ENCODE measurements around the gene FANCM. TPM values are rescaled to one million over a fixed set of nuclear protein-coding genes. Genes with fewer than 3 reads are reported as not detected.
"Not testable (repeated sequence)": the region's sequence is repeated elsewhere in the genome, so short reads cannot be mapped to it uniquely, and the experiment has no call there.

Gene FANCM
- total RNA-seq, 2 donors from 2014 or later = 11.9 to 13.5 TPM

- Histone ChIP-seq H3K36me3 (no peaks in the 10 kb centered on the region), H3K4me3 (no peak overlapping the region), H3K4me1 (replicated peaks) (no peaks in the 10 kb centered on the region), H3K27me3 (replicated peaks; ENCODE audit: insufficient read depth) (no peaks in the 10 kb centered on the region), H3K27ac (no peak overlapping the region), H3K9me3 (no peaks in the 10 kb centered on the region)
- intact Hi-C loops (cut with DNase I) = no loop called here
- TF ChIP-seq POLR2A (IDR thresholded peaks at IDR 0.05) = no peak
- TF ChIP-seq POLR2AphosphoS5 (IDR thresholded peaks at IDR 0.05) = no peak
- TF ChIP-seq, protein P1, sequence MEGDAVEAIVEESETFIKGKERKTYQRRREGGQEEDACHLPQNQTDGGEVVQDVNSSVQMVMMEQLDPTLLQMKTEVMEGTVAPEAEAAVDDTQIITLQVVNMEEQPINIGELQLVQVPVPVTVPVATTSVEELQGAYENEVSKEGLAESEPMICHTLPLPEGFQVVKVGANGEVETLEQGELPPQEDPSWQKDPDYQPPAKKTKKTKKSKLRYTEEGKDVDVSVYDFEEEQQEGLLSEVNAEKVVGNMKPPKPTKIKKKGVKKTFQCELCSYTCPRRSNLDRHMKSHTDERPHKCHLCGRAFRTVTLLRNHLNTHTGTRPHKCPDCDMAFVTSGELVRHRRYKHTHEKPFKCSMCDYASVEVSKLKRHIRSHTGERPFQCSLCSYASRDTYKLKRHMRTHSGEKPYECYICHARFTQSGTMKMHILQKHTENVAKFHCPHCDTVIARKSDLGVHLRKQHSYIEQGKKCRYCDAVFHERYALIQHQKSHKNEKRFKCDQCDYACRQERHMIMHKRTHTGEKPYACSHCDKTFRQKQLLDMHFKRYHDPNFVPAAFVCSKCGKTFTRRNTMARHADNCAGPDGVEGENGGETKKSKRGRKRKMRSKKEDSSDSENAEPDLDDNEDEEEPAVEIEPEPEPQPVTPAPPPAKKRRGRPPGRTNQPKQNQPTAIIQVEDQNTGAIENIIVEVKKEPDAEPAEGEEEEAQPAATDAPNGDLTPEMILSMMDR (IDR thresholded peaks at IDR 0.05) = no peak
- DNase-seq (ENCODE audit: low spot score) = no peak
Observed at GRCh38 chr14:45204241-45204640, 68.5 kb downstream of the FANCM start.

DNA sequence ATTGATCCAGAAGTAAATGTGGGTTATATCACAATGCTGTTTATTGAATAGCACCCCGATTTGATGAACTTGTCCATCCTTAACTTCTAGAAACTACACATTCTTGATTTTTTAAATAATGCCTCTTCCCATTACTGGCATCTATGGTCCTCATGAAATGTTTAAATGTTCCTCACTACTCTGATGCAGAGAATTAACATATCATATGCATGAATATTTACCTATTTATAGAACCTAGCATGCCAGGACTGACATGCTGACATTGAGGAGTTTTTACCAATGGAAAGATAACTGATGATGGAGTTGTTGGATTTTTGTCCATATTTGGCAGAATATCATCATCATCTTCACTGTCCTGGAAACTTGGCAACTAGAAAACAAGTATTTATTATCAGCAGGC, 74.4 kb downstream of the FANCM start:
- DNase-seq (ENCODE audit: low spot score) = no peak
- no peaks in the 10 kb centered on the region for H3K36me3 ChIP-seq
- no peaks in the 10 kb centered on the region for H3K9me3 ChIP-seq

DNA sequence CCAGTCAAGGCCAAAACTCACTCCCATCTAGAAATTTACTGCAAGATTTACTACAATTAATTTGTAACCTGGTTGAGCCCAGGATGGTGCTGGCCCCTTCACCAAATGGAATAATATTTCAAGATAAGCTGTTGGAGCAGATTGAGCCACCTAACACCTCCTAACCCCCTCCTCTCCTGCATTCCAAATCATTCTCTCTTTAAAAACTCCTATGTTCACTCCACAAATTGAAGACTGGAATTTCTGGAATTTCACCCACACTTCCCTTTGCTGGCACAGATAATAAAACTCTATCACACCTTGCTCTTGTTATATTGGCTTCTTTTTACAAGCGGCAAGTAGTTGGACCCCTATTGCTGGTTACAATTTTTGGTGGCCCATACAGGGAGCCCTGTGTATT, 75.6 kb downstream of the FANCM start:
- Histone ChIP-seq H3K36me3 (no peaks in the 10 kb centered on the region), H3K9me3 (no peaks in the 10 kb centered on the region), H3K27ac (no peak overlapping the region), H3K4me1 (replicated peaks) (no peaks in the 10 kb centered on the region), H3K27me3 (replicated peaks; ENCODE audit: insufficient read depth) (no peaks in the 10 kb centered on the region), H3K4me3 (no peak overlapping the region)
- WGBS = 71% methylated on average over 1 of the region's 1 CpG
- no peak for DNase-seq (ENCODE audit: low spot score)
- TF ChIP-seq, protein P1 (IDR thresholded peaks at IDR 0.05) = no peak
- TF ChIP-seq POLR2A (IDR thresholded peaks at IDR 0.05) (no peak), POLR2AphosphoS5 (IDR thresholded peaks at IDR 0.05) (no peak)
- intact Hi-C loops (cut with DNase I) = no loop called here

More for the DNA sequence above, 74.4 kb downstream of the FANCM start:
- intact Hi-C loops (cut with DNase I) = no loop called here
- no peak for TF ChIP-seq POLR2A (IDR thresholded peaks at IDR 0.05)
- TF ChIP-seq POLR2AphosphoS5 (IDR thresholded peaks at IDR 0.05) = no peak
- TF ChIP-seq, protein P1 (IDR thresholded peaks at IDR 0.05) = no peak
- H3K27me3 ChIP-seq (replicated peaks; ENCODE audit: insufficient read depth) = no peaks in the 10 kb centered on the region
- H3K4me3 ChIP-seq = no peak overlapping the region
- 98% methylated on average over 1 of the region's 1 CpG for WGBS
- no peak overlapping the region for H3K27ac ChIP-seq
- no peaks in the 10 kb centered on the region for H3K4me1 ChIP-seq (replicated peaks)

GRCh38 chr14:45212231-45212630, 76.5 kb downstream of the FANCM start:
- TF ChIP-seq POLR2AphosphoS5 (IDR thresholded peaks at IDR 0.05) (no peak), POLR2A (IDR thresholded peaks at IDR 0.05) (no peak)
- TF ChIP-seq, protein P1 (IDR thresholded peaks at IDR 0.05) = no peak
- Histone ChIP-seq H3K9me3 (no peaks in the 10 kb centered on the region), H3K27ac (no peak overlapping the region), H3K4me1 (replicated peaks) (no peaks in the 10 kb centered on the region), H3K27me3 (replicated peaks; ENCODE audit: insufficient read depth) (no peaks in the 10 kb centered on the region), H3K36me3 (no peaks in the 10 kb centered on the region), H3K4me3 (no peak overlapping the region)
- DNase-seq (ENCODE audit: low spot score) = no peak
- intact Hi-C loops (cut with DNase I) = no loop called here
- 69% methylated on average over 3 of the region's 3 CpGs for WGBS

- H3K27me3 ChIP-seq (replicated peaks; ENCODE audit: insufficient read depth); H3K4me1 ChIP-seq (replicated peaks); H3K36me3 ChIP-seq; DNase-seq (ENCODE audit: low spot score); H3K27ac ChIP-seq; H3K9me3 ChIP-seq; intact Hi-C loops (cut with DNase I); H3K4me3 ChIP-seq: not testable (repeated sequence)
- 59% methylated on average over 1 of the region's 1 CpG for WGBS
Observed at GRCh38 chr14:45213716-45214115, 78.0 kb downstream of the FANCM start.

- H3K4me1 ChIP-seq (replicated peaks); intact Hi-C loops (cut with DNase I); H3K27ac ChIP-seq; H3K27me3 ChIP-seq (replicated peaks; ENCODE audit: insufficient read depth); H3K36me3 ChIP-seq; H3K4me3 ChIP-seq; DNase-seq (ENCODE audit: low spot score); H3K9me3 ChIP-seq: not testable (repeated sequence)
- 81% methylated on average over 6 of the region's 6 CpGs for WGBS
Observed at GRCh38 chr14:45214341-45214740, 78.6 kb downstream of the FANCM start.
